GM19324 (cell line): ENCODE data around the gene ITFG1.
A peak's percentile ranks its signal among the peaks of the same experiment; 100 is the strongest.

Source experiments
- ATAC-seq: cut with Tn5 transposase; IDR thresholded peaks from one replicate; pipeline ENCODE4 v1.9.1; 2021; ENCODE audit warnings: mild to moderate bottlenecking, moderate library complexity; ENCODE audit not compliant: unreplicated experiment, low FRiP score

The ITFG1 gene

DNA sequence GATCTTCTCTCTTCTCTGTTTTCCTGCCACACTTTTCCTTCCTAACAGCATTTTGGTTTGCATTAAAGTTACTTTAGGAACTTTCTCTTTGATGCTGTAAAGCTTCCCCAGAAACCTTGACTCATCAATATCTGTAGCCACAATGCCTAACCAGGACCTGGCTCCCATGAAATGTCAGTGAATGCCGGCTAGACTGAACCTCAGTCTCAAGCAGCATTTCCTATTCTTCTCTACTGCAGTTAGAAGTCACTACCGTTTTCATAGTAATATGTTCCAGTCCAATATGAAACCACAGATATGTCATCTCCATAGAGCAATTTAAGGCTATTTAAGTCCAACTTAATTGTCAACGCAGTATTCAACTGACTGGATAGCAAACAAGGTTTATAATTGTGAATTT lies 28.9 kb downstream of the ITFG1 start:
- ATAC-seq = no peak

GRCh38 chr16:47426806-47427205 lies 34.1 kb downstream of the ITFG1 start:
- no peak for ATAC-seq

DNA sequence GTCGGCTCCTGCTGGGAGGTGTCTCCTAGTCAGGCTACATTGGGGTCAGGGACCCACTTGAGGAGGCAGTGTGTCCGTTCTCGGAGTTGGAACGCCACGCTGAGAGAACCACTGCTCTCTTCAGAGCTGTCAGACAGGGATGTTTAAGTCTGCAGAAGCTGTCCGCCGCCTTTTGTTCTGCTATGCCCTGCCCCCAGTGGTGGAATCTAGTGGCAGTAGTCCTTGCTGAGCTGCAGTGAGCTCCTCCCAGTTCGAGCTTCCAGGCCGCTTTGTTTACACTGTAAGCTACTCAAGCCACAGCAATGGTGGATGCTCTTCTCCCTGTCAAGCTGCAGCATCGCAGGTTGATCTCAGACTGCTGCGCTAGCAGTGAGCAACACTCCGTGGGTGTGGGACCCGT lies 36.0 kb downstream of the ITFG1 start:
- no peak for ATAC-seq

- no peak for ATAC-seq
Observed at GRCh38 chr16:47416869-47417268, 44.0 kb downstream of the ITFG1 start.

GRCh38 chr16:47413041-47413440 lies 47.8 kb downstream of the ITFG1 start:
- no peak for ATAC-seq

DNA sequence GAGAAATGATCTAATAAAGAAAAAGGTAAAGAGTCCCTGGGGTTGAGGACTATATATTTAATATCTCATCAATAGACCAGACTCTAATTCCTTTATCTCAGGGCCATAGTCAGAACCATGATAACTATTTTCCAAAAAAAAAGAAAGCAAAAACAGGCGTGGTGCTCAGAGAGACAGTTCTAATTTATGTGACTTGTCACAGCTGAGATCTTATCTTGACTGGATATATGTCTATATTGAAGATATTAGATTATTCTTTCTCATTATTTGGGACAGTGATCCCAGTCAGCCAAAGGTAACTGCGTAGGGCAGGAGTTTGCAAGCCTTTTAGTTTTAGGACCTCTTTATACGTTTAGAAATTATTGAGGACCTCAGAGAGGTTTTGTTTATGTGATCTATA lies 52.4 kb downstream of the ITFG1 start:
- ATAC-seq = no peak

DNA sequence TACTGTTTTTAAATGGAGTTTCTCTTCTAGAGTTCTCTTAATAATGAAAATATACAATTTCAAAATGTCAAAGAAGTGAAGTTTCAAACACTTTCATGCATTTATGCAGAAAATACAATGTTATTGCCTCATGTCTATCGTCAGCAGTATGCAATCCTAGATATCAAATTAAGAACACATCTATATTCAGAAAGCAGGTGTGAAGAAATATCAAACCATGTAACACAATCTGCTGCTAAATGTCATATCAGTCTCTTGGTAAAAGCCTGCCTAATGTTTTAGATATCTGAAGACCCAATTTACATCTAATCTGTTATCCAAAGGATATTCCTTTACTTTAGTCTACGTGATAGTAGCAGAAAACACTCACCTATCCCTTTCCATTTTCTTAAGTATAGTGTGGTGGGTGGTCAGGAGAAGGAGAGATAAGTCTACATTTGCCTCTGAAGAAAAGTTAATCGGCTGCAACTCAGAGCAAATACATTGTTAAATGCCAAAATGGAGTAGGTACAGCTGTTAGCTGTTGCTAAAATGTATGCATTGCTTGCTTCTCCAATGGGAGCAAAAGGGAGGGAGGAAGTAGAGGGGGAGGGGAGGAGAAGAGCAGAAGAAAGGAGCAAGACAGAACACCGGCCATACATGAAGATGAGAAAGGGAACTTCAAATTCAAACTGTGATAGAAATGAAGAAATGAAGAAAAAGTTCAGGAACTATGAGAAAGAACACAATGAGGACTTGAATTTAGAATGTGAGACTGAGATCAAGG lies 64.9 kb downstream of the ITFG1 start:
- ATAC-seq = no peak

DNA sequence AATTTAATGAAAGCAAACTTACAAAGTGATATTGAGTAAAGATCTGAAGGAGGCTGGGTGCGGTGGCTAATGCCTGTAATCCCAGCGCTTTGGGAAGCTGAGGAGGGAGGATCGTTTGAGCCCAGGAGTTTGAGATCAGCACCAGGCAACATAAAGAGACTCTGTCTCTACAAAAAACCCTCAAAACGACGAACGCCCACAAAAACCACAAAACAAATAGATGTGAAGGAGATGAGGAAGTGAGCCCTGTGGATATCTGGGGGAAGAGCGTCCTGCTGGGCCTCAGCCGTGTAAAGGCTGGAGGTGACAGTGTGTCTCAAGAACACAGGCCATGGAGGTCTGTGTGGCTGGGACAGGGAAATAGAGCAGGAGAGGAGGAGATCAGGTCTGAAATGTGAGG lies 68.8 kb downstream of the ITFG1 start:
- peak; percentile 68 for ATAC-seq

DNA sequence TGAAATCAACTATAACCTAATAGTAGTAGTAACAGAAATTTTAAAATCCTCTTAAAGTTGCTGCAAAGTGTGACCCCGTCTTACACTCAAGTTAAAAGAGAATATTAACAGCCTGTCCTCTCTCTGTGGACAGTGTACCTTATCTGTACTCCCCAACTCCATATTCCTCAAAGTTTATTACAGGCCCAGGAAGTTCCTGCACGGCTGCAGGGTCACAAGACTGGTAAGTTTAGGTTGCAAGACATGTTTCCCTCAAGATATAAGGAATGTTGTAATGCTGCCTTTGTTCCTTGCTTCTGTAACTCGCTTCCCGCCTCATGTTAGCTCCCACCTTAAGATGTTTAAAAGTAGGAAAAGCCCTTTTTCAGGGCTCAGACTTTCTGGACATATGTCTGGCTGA lies 72.2 kb downstream of the ITFG1 start:
- no peak for ATAC-seq

DNA sequence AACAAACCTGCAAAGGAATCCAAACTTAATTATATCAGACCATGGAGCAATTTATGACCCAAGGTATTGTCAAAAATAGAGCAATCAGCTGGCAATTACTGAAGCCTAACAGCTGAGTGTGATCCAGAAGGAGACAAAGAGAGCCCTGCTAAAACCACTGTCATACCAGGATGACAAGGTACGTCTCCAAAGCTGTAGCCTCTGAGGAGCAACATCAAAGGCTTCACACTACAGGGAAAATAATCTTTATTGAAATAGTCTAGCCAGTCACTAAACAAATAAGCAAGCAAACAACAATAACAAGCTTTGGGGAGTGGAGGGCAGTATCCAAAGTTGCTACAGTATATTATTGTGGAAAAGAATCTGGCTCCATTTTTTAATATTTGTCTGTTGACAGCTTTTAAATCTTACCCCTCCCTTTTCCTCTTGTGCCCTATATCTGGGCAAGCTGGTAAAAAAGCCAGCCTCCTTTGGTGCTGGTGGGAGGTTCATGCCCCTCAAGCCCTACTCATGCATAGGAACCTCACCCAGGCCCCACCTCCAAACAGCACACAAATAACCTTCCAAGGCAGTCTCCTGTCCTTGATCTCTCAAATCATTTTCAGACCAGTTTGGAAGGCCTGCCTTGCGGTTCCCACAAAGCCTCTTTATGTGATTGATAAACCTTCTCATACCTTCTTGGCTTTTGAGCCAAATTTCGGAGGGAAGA lies 73.7 kb downstream of the ITFG1 start:
- ATAC-seq = no peak

DNA sequence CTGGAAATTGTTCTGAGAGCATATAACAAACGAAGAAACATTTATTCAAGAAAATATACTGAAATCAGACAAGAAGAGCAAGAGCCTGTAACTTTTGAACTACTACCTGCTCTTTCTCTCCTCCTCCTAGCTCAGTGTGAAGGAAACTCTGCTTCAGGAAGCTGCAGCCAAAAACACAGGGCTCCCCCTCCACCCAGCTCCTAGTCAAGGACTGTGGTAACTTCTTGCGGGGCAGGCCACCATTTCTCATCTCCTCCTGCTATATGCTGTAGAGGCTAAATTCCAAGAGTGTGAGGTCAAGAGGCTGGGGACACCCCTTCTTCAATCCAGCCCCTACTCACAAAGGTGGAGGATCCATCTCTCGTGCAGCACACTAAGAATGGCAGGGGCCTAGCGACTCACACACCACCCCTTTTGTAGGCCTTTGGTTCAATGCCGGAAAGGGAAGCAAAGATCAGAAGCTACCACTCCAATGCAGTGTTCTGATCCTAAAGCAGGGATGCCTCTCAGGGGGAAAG lies 74.6 kb downstream of the ITFG1 start:
- ATAC-seq = no peak

- ATAC-seq = no peak
Observed at GRCh38 chr16:47382362-47382761, 78.5 kb downstream of the ITFG1 start.

- no peak for ATAC-seq
Observed at GRCh38 chr16:47377154-47377553, 83.7 kb downstream of the ITFG1 start.

- no peak for ATAC-seq
Observed at GRCh38 chr16:47375423-47375822, 85.4 kb downstream of the ITFG1 start.

DNA sequence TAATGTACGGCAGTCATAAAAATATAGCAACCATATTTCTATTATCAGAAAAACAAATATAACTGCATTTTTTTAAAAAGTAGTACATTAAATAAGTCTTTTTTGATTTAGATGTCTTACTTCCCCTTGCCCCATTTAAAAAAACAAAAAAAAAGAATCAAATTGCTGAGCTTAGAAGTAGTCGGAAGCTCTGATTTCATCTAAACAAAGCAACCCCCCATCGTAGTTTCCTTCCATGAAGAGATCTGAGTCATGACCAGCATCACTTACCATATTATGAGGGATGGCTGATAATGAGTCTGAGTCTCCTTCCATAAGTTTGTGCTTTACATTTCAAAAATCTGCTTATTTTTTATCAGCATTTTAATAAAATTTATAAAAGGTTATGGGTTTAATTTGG lies 86.2 kb downstream of the ITFG1 start:
- ATAC-seq = no peak

DNA sequence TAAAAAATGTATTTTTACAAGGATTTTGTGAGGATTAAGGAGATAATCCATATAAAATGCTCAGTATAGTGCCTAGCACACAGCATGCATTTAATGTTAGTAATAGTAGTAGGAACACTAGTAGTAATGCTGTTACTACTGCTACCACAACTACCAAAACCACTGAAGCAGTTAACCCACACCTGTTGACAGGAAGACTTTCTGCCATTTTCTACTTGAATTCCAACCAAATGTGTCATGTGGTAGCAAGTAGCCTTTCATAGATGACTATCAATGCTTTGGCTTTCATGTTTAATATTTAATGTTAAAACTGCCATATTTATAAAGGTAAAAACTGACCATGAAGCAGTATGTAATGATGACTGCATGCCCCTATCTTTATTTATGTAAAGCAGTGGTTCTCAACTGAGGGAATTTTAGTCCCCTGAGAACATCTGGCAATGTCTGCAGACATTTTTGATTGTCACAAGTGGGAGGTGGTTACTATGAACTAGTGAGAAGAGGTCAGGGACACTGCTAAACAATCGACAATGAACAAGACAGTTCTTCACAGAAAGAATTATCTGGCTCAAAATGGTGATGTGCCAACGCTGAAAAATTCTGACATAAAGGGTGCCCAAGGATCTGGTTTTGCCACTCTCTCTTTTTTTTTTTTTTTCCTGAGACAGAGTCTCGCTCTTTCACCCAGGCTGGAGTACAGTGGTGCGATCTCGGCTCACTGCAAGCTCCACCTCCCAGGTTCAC lies 89.4 kb downstream of the ITFG1 start:
- no peak for ATAC-seq

- ATAC-seq = no peak
Observed at GRCh38 chr16:47370536-47370935, 90.3 kb downstream of the ITFG1 start.

GRCh38 chr16:47366228-47366627 lies 94.6 kb downstream of the ITFG1 start:
- no peak for ATAC-seq

GRCh38 chr16:47363761-47364160 lies 97.1 kb downstream of the ITFG1 start:
- ATAC-seq = no peak

GRCh38 chr16:47359478-47359877 lies 101.4 kb downstream of the ITFG1 start:
- no peak for ATAC-seq

- no peak for ATAC-seq
Observed at GRCh38 chr16:47358816-47359215, 102.0 kb downstream of the ITFG1 start.
